Inflammatory macrophage (primary cell): ENCODE results near the gene CDC37L1.
A peak's percentile ranks its signal among the peaks of the same experiment; 100 is the strongest.
"Not testable (repeated sequence)": the region's sequence is repeated elsewhere in the genome, so short reads cannot be mapped to it uniquely, and the experiment has no call there.

ENCODE experiments used
- DNase-seq, 2 donors: peaks; one replicate each; pipeline ENCODE4 v3.0.0-alpha.2; 2020 to 2022
- total RNA-seq, 18 experiments: gene quantifications; one replicate each; lab custom pipeline; 2026; ENCODE audit warnings: mixed read lengths in 6 of 18, inconsistent platforms in 2 of 18; lab: John Stamatoyannopoulos, UW

The CDC37L1 gene
- total RNA-seq = 9.1 to 21.9 (median 14.2) reads per million in 18 experiments

DNA sequence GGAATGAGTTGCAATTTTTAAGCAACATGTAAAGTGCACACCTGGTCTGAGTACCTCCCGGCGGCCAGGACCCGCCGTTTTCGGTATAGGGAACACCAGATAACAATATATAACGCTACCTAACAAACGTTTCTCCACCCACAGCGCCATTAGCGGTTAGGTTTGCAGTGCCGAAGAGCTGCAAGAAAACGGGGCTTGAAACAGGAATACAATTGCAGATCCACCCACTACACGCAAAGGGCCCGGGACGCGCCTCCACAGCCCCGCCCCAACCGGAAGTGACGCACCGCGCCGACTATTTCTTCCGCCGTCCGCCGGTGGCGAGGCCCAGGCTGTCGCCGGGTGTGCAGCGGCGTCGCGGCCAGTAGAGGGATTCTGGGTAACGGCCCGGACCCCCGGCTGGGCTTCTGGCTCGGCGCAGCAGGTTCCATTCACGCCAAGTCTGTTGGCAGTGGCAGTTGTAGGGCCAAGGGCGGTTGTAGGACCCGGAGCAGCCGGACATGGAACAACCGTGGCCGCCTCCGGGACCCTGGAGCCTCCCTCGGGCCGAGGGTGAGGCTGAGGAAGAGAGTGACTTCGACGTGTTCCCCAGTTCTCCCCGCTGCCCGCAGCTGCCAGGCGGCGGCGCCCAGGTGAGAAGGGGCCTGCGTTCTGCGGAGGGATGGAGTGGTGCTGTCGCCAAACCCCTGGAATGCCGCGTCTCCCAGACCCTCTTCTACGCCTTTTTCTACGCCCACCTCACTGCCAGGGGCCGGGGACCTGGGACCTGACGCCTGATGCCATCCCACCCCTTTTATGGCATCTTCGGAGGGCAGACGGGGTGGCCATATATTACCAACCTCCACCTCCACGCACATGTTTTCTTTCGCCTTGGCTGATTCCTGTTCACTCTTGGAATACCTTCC, at the start of gene CDC37L1:
TSS of gene CDC37L1 (plus strand) at position 302 of the 905 bp plus-strand sequence. CDS start at position 501, 199 bp downstream.
- DNase-seq = peak; percentile 97 to 98

GRCh38 chr9:4630836-4631235, 48.5 kb upstream of the CDC37L1 start:
- DNase-seq = no peak

- DNase-seq = no peak
Measured at GRCh38 chr9:4638968-4639367, 40.4 kb upstream of the CDC37L1 start.

DNA sequence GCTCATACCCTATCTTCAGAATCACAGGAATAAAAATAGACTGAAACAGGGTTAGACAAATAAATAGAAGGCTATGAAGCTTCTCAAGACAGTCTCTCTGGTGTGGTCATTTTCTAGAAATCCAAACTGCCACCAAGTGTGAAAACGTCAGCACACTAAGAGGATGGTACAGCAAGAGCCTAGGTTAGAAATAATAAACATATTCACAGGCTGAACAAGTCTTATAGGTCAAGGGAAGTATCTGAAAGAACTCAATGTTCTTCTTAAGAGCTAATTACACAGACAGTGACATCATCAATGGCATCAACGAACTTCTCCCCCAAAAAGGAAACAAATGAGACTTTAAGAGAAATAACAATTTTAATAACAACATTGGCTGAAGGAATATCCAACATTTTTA, 39.9 kb upstream of the CDC37L1 start:
- no peak for DNase-seq

- peak in 1 of 2 donors; percentile 8 for DNase-seq
Measured at GRCh38 chr9:4640027-4640426, 39.3 kb upstream of the CDC37L1 start.

GRCh38 chr9:4642351-4642750, 37.0 kb upstream of the CDC37L1 start:
- DNase-seq = no peak

- DNase-seq = no peak
Measured at GRCh38 chr9:4654084-4654483, 25.3 kb upstream of the CDC37L1 start.

GRCh38 chr9:4654538-4654937, 24.8 kb upstream of the CDC37L1 start:
- DNase-seq = no peak

DNA sequence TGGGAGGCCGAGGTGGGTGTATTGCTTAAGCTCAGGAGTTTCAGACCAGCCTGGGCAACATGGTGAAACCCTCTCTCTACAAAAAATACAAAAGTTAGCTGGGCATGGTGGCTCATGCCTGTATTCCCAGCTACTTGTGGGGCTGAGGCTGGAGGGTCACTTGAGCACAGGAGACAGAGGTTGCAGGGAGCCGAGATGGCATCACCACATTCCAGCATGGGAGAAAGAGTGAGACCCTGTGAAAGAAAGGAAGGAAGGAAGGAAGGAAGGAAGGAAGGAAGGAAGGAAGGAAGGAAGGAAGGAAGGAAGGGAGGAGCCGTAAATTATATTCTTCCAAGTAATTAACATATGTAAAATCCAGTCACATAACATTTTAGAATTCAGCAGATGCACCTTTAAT, 23.2 kb upstream of the CDC37L1 start:
- not testable (repeated sequence) for DNase-seq

DNA sequence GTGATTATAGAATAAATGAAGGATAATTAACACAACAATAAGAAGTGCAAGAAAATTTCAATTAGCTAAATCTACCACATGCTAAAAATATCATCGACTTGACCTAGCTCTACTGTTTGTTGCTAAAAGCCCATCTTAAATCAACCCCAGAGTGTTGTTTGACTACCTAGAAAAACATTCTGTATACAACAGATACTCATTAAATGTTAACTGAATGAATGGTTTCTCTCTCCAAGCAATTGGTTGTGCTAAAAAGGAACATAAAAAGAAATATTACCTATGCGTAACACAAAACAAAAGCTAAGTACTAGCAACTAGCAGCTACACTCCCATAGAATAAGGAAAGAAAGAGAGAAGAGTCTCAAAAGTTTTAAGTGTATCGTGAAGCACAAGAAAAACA, 22.7 kb upstream of the CDC37L1 start:
- no peak for DNase-seq

GRCh38 chr9:4657426-4658159, 21.8 kb upstream of the CDC37L1 start:
- no peak for DNase-seq

DNA sequence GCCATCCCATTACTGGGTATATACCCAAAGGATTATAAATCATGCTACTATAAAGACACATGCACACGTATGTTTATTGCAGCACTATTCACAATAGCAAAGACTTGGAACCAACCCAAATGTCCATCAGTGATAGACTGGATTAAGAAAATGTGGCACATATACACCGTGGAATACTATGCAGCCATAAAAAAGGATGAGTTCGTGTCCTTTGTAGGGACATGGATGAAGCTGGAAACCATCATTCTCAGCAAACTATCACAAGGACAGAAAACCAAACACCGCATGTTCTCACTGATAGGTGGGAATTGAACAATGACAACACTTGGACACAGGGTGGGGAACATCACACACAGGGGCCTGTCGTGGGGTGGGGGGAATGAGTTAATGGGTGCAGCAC, 18.7 kb upstream of the CDC37L1 start:
- DNase-seq = not testable (repeated sequence)

DNA sequence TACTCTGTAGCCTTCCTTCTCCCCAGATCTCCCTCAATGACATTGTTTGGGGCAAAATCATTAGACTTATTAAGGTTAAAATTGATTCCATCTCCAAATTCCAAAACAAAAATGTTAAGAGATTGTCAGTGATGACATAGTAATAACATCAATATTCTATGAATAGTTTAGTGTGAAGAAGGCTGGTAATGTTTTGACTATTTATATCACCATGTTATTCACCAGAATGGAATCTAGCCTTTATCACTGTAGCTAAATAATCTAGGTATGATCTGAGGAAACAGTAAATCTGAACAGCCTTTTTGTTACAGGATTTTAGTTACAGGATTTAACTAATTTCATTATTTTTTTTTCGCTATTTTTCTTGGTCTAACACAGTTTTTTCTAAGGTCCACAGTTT, 18.2 kb upstream of the CDC37L1 start:
- no peak for DNase-seq

GRCh38 chr9:4661611-4662010, 17.8 kb upstream of the CDC37L1 start:
- DNase-seq = no peak

GRCh38 chr9:4662108-4662988, 17.0 kb upstream of the CDC37L1 start, which contains the start of gene PLPP6:
Gene PLPP6, plus strand, starts transcription at chr9:4662294. Its CDS starts 82 bp downstream, at chr9:4662376.
- peak; percentile 74 to 84 for DNase-seq

- no peak for DNase-seq
Measured at GRCh38 chr9:4662989-4663792, 16.2 kb upstream of the CDC37L1 start.

- DNase-seq = peak in 1 of 2 donors; percentile 37
Measured at GRCh38 chr9:4663956-4664355, 15.4 kb upstream of the CDC37L1 start.

DNA sequence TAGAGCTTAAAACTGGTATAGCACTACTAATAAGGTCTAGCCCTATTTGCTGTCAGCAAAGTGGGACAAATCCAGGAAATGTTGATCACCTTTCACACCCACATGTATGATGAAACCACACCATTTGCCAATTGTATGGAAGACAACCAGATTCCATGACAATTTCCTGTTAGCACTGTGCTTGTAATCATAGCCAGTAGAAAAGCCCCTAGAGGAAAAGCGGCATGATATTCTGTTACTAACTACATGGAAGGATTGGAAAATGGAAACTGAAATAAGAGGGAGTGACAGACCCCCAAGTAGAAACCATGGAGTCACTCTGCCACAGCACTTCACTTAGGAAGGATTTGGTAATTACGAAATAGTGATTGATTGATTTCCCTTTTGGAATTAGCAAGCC, 14.0 kb upstream of the CDC37L1 start:
- no peak for DNase-seq

GRCh38 chr9:4666042-4666699, 13.2 kb upstream of the CDC37L1 start, which contains the start of gene SPATA6L:
Gene SPATA6L, minus strand, starts transcription at chr9:4666480. Its CDS starts 230 bp downstream, at chr9:4666250.
- DNase-seq = peak; percentile 25 to 52

- DNase-seq = no peak
Measured at GRCh38 chr9:4667681-4668080, 11.7 kb upstream of the CDC37L1 start.

DNA sequence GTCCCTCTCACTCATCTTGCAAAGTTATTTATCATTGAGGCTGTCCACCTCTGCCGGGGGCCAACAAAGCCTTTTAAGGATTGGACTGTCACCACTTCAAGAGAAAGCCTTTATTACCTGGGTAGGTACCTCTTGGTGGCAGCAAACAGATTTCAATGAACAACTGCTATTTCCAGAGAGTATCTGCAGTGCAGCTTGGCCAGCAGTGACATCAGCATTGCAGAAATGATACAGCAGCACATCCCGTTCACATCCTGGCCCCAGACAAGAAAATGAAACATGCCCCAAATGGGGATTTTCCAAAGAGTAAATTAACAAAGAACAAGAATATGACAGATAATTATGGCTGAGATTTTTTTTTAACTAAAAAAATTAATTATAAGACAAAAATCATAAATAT, 10.8 kb upstream of the CDC37L1 start:
- DNase-seq = no peak
